ENCODE data around the gene FMO5.
"Not testable (repeated sequence)": the region's sequence is repeated elsewhere in the genome, so short reads cannot be mapped to it uniquely, and the experiment has no call there.

GRCh38 chr1:147233903-147234302 lies 8.8 kb upstream of the FMO5 start:
- TF ChIP-seq POLR2A, CTCF (IDR thresholded peaks at IDR 0.05): not testable (repeated sequence)

Measured in adrenal gland (tissue), 5 donors.